H9 (cell line): ENCODE data around the gene PCOLCE2. TPM values are rescaled to one million over a fixed set of nuclear protein-coding genes. Genes with fewer than 3 reads are reported as not detected.

Source experiments
- DNase-seq: peaks from one replicate; pipeline ENCODE4 v3.0.0-alpha.2; 2017
- H2AFZ ChIP-seq: one replicate; pipeline ENCODE4 v1.6.1; 2013; ENCODE audit warnings: mild to moderate bottlenecking, low read length, control low read depth, moderate library complexity
- H2AK5ac ChIP-seq: 2 replicates; pipeline ENCODE4 v1.6.1; 2013; ENCODE audit warnings: low read length, control low read depth, mixed read lengths; ENCODE audit not compliant: insufficient read length
- H2BK120ac ChIP-seq: one replicate; pipeline ENCODE4 v1.6.1; 2013; ENCODE audit warnings: low read depth, mild to moderate bottlenecking, low read length, control low read depth, inconsistent platforms; ENCODE audit not compliant: poor library complexity, severe bottlenecking
- H2BK12ac ChIP-seq: 2 replicates; pipeline ENCODE4 v1.6.1; 2013; ENCODE audit warnings: low read length, control low read depth, mixed read lengths, low read depth; ENCODE audit not compliant: insufficient read length
- H2BK15ac ChIP-seq: 2 replicates; pipeline ENCODE4 v1.6.1; 2013; ENCODE audit warnings: low read depth, low read length, control low read depth
- H2BK20ac ChIP-seq: one replicate; pipeline ENCODE4 v1.6.1; 2013; ENCODE audit warnings: low read depth, mild to moderate bottlenecking, low read length, control low read depth, inconsistent platforms; ENCODE audit not compliant: poor library complexity, severe bottlenecking
- H2BK5ac ChIP-seq: 2 replicates; pipeline ENCODE4 v1.6.1; 2013; ENCODE audit warnings: low read length, control low read depth, mixed read lengths; ENCODE audit not compliant: insufficient read length
- H3K14ac ChIP-seq: 2 replicates; pipeline ENCODE4 v1.6.1; 2013; ENCODE audit warnings: low read length, control low read depth; ENCODE audit not compliant: insufficient read depth
- H3K18ac ChIP-seq: 2 replicates; pipeline ENCODE4 v1.6.1; 2013; ENCODE audit warnings: low read depth, mild to moderate bottlenecking, mixed read lengths, low read length, control low read depth; ENCODE audit not compliant: insufficient read length
- H3K23ac ChIP-seq: 2 replicates; pipeline ENCODE4 v1.6.1; 2013; ENCODE audit warnings: low read length, control low read depth, mixed read lengths, low read depth; ENCODE audit not compliant: insufficient read length
- H3K23me2 ChIP-seq: 2 replicates; pipeline ENCODE4 v1.6.1; 2013; ENCODE audit warnings: low read depth, mild to moderate bottlenecking, mixed read lengths, low read length, control low read depth; ENCODE audit not compliant: insufficient read length, poor library complexity, severe bottlenecking
- H3K27ac ChIP-seq: 2 replicates; pipeline ENCODE4 v1.5.1; 2013; ENCODE audit warnings: low read length, control low read depth, mixed read lengths, low read depth; ENCODE audit not compliant: insufficient read length
- H3K27me3 ChIP-seq: 2 replicates; pipeline ENCODE4 v1.6.1; 2013; ENCODE audit warnings: low read length, control low read depth, inconsistent platforms; ENCODE audit not compliant: insufficient read depth
- H3K4ac ChIP-seq: 2 replicates; pipeline ENCODE4 v1.6.1; 2013; ENCODE audit warnings: low read depth, mild to moderate bottlenecking, control low read depth, inconsistent platforms, low read length, moderate library complexity
- H3K4me1 ChIP-seq: 2 replicates; pipeline ENCODE4 v1.6.1; 2013; ENCODE audit warnings: low read length, control low read depth, inconsistent platforms; ENCODE audit not compliant: insufficient read depth
- H3K4me2 ChIP-seq: 2 replicates; pipeline ENCODE4 v1.6.1; 2013; ENCODE audit warnings: low read length, control low read depth, mixed read lengths; ENCODE audit not compliant: insufficient read length, insufficient read depth
- H3K56ac ChIP-seq: 2 replicates; pipeline ENCODE4 v1.6.1; 2013; ENCODE audit warnings: low read depth, mild to moderate bottlenecking, mixed read lengths, low read length, control low read depth; ENCODE audit not compliant: insufficient read length
- H3K79me1 ChIP-seq: 2 replicates; pipeline ENCODE4 v1.6.1; 2013; ENCODE audit warnings: low read depth, mild to moderate bottlenecking, moderate library complexity, low read length, control low read depth, inconsistent platforms; ENCODE audit not compliant: insufficient read depth, poor library complexity, severe bottlenecking
- H3K79me2 ChIP-seq: 2 replicates; pipeline ENCODE4 v1.6.1; 2013; ENCODE audit warnings: low read length, control low read depth, inconsistent platforms; ENCODE audit not compliant: insufficient read depth
- H3K9ac ChIP-seq: 2 replicates; pipeline ENCODE4 v1.6.1; 2013; ENCODE audit warnings: low read length, control low read depth, mixed read lengths; ENCODE audit not compliant: insufficient read length; ENCODE audit errors: extremely low read depth
- H3K9me3 ChIP-seq: one replicate; pipeline ENCODE4 v1.6.1; 2013; ENCODE audit warnings: low read depth, low read length, inconsistent platforms; ENCODE audit not compliant: control insufficient read depth
- H3T11ph ChIP-seq: one replicate; pipeline ENCODE4 v1.6.1; 2013; ENCODE audit warnings: mild to moderate bottlenecking, low read length, control low read depth, inconsistent platforms
- H4K20me1 ChIP-seq: one replicate; pipeline ENCODE4 v1.6.1; 2013; ENCODE audit not compliant: control insufficient read depth, insufficient read length, insufficient read depth
- H4K5ac ChIP-seq: 2 replicates; pipeline ENCODE4 v1.6.1; 2013; ENCODE audit warnings: low read depth, mild to moderate bottlenecking, mixed read lengths, low read length, control low read depth; ENCODE audit not compliant: insufficient read length
- H4K8ac ChIP-seq: replicated peaks from 2 replicates; pipeline ENCODE4 v1.6.1; 2013; ENCODE audit warnings: low read length, control low read depth, mixed read lengths, low read depth; ENCODE audit not compliant: insufficient read length
- H4K91ac ChIP-seq: 2 replicates; pipeline ENCODE4 v1.6.1; 2013; ENCODE audit warnings: low read depth, mild to moderate bottlenecking, moderate library complexity, mixed read lengths, low read length, control low read depth; ENCODE audit not compliant: insufficient read length
- H3K27ac Mint-ChIP-seq, 3 experiments: 2 replicates in 2 of 3; 3 replicates in 1 of 3; pipeline ENCODE4 v1.8.0; 2020 to 2021; ENCODE audit warnings: mixed read lengths in 3 of 3, mild to moderate bottlenecking in 1 of 3, moderate library complexity in 1 of 3
- H3K27me3 Mint-ChIP-seq: 2 replicates; pipeline ENCODE4 v1.8.0; 2021; ENCODE audit warnings: low read depth, mild to moderate bottlenecking, moderate library complexity, mixed read lengths
- H3K36me3 Mint-ChIP-seq, 3 experiments: 2 replicates in 2 of 3; 3 replicates in 1 of 3; pipeline ENCODE4 v1.8.0; 2020 to 2021; ENCODE audit warnings: low read depth in 3 of 3, mixed read lengths in 3 of 3; ENCODE audit not compliant: insufficient read depth in 1 of 3
- H3K4me1 Mint-ChIP-seq, 2 experiments: 2 replicates each; pipeline ENCODE4 v1.8.0; 2020; ENCODE audit warnings: mixed read lengths in 2 of 2
- H3K4me3 Mint-ChIP-seq, 2 experiments: 2 replicates in 1 of 2; 3 replicates in 1 of 2; pipeline ENCODE4 v1.8.0; 2020 to 2021; ENCODE audit warnings: mild to moderate bottlenecking in 2 of 2, mixed read lengths in 2 of 2, moderate library complexity in 1 of 2
- H3K9me3 Mint-ChIP-seq, 2 experiments: 2 replicates in 1 of 2; 3 replicates in 1 of 2; pipeline ENCODE4 v1.8.0; 2020; ENCODE audit warnings: mild to moderate bottlenecking in 2 of 2, mixed read lengths in 2 of 2, moderate library complexity in 1 of 2
- CTCF ChIP-seq: fragments of 200-600 bp; sonication (generic); conservative IDR thresholded peaks from 3 replicates; pipeline ENCODE4 v1.8.0; 2021; ENCODE audit warnings: antibody characterized with exemption, mild to moderate bottlenecking
- WGBS: extraction: QIAGEN DNeasy Blood & Tissue Kit; methylation state at CpG from one replicate; pipeline ENCODE4 v1.1.7; 2013; ENCODE audit warnings: missing lambda C conversion rate, low lambda C conversion rate, mixed read lengths; ENCODE audit not compliant: insufficient read length; ENCODE audit errors: extremely low coverage; 5-methylcytosine and 5-hydroxymethylcytosine counted together
- total RNA-seq: library from RNA; stranded (reverse); gene quantifications from 2 replicates; pipeline ENCODE4 v1.2.1, GENCODE V29; 2021

Gene PCOLCE2
- total RNA-seq, 1 experiment from 2014 or later, result 9.2 TPM

GRCh38 chr3:142934128-142934886 is 45.4 kb upstream of the PCOLCE2 start:
- Histone ChIP-seq H3K9me3 (no peaks in the 10 kb centered on the region), H3K79me2 (no peaks in the 10 kb centered on the region), H4K5ac (no peak overlapping the region), H3K4me2 (no peak overlapping the region), H3T11ph (no peak overlapping the region), H4K20me1 (no peaks in the 10 kb centered on the region), H3K14ac (no peak overlapping the region), H3K79me1 (no peaks in the 10 kb centered on the region), H2BK12ac (no peak overlapping the region), H3K56ac (no peak overlapping the region), H3K18ac (no peak overlapping the region), H3K4me1 (peaks cover 6% of the 10 kb centered on the region; the same call in 1 of the 2 replicates), H3K9ac (no peak overlapping the region), H2AFZ (no peak overlapping the region), H3K23ac (no peak overlapping the region), H4K91ac (no peak overlapping the region), H3K4ac (no peak overlapping the region), H3K27ac (no peak overlapping the region), H2BK120ac (no peak overlapping the region), H2AK5ac (no peak overlapping the region), H4K8ac (no peak overlapping the region), H3K27me3 (no peaks in the 10 kb centered on the region), H2BK5ac (no peak overlapping the region), H3K23me2 (no peaks in the 10 kb centered on the region), H2BK20ac (no peak overlapping the region), H2BK15ac (no peak overlapping the region)
- TF ChIP-seq CTCF, result no peak
- H3K9me3 Mint-ChIP-seq, result no peaks in the 10 kb centered on the region
- peaks cover 6 to 7% of the 10 kb centered on the region in 2 experiments for H3K4me1 Mint-ChIP-seq
- H3K27me3 Mint-ChIP-seq, result no peaks in the 10 kb centered on the region
- no peak overlapping the region for H3K27ac Mint-ChIP-seq
- H3K4me3 Mint-ChIP-seq, result no peak overlapping the region
- WGBS, result 100% methylated on average over 1 of the region's 7 CpGs
- no peaks in the 10 kb centered on the region; a peak in 2 of 7 replicates for H3K36me3 Mint-ChIP-seq
- no peak for DNase-seq
